Tibial artery (tissue), 4 donors: ENCODE measurements around the gene SARDH.

Source experiments
- DNase-seq, 2 donors: peaks; one replicate each; pipeline ENCODE4 v3.0.0-alpha.2; 2019
- H3K27ac ChIP-seq, 2 donors: fragments of 200-600 bp; sonication (generic) in 1 of 2; 1 replicate in 1 of 2; 2 replicates in 1 of 2; pipeline ENCODE4 v1.5.1; 2018 to 2019; ENCODE audit warnings: mild to moderate bottlenecking in 1 of 2
- H3K27me3 ChIP-seq, 2 donors: fragments of 200-600 bp; sonication (generic) in 1 of 2; one replicate each; pipeline versions ENCODE4 v1.5.1 to v1.6.0; 2016 to 2019
- H3K36me3 ChIP-seq, 3 donors: fragments of 200-600 bp; sonication (generic) in 2 of 3; one replicate each; pipeline ENCODE4 v1.5.1; 2016 to 2019; ENCODE audit warnings: mild to moderate bottlenecking in 2 of 3
- H3K4me1 ChIP-seq, 4 donors: fragments of 200-600 bp; sonication (generic) in 2 of 4; 1 replicate in 3 of 4; 2 replicates in 1 of 4; pipeline ENCODE4 v1.5.1; 2016 to 2019
- H3K4me3 ChIP-seq, 2 donors: fragments of 200-600 bp; sonication (generic) in 1 of 2; 1 replicate in 1 of 2; 2 replicates in 1 of 2; pipeline ENCODE4 v1.5.1; 2018 to 2019; ENCODE audit warnings: mild to moderate bottlenecking in 2 of 2
- H3K9me3 ChIP-seq, 3 donors: fragments of 200-600 bp; sonication (generic) in 1 of 3; one replicate each; pipeline ENCODE4 v1.5.1; 2016 to 2019
- intact Hi-C: fragments of 100-400 bp; cut with DNase I; formaldehyde crosslinking; loops from one replicate; pipeline ENCODE4 v1.15.0; 2023; ENCODE audit warnings: low total_unique reads
- TF ChIP-seq, protein P1 (sequence below), 2 experiments: fragments of 200-600 bp in 1 of 2; fragments of 450-650 bp in 1 of 2; IDR thresholded peaks; one replicate each; pipeline ENCODE4 v1.5.1; 2017 to 2019; ENCODE audit warnings: antibody characterized with exemption in 2 of 2, mild to moderate bottlenecking in 1 of 2, moderate library complexity in 1 of 2

The SARDH gene

GRCh38 chr9:133735931-133736330, 2.2 kb downstream of the SARDH start:
- Histone ChIP-seq H3K9me3 (no peaks in the 10 kb centered on the region), H3K27ac (no peak overlapping the region), H3K4me3 (no peak overlapping the region), H3K4me1 (peaks cover 0 to 15% (median 0%) of the 10 kb centered on the region in 4 donors), H3K27me3 (peaks cover 0 to 54% of the 10 kb centered on the region in 2 donors), H3K36me3 (no peaks in the 10 kb centered on the region)
- DNase-seq = no peak
- TF ChIP-seq, protein P1, sequence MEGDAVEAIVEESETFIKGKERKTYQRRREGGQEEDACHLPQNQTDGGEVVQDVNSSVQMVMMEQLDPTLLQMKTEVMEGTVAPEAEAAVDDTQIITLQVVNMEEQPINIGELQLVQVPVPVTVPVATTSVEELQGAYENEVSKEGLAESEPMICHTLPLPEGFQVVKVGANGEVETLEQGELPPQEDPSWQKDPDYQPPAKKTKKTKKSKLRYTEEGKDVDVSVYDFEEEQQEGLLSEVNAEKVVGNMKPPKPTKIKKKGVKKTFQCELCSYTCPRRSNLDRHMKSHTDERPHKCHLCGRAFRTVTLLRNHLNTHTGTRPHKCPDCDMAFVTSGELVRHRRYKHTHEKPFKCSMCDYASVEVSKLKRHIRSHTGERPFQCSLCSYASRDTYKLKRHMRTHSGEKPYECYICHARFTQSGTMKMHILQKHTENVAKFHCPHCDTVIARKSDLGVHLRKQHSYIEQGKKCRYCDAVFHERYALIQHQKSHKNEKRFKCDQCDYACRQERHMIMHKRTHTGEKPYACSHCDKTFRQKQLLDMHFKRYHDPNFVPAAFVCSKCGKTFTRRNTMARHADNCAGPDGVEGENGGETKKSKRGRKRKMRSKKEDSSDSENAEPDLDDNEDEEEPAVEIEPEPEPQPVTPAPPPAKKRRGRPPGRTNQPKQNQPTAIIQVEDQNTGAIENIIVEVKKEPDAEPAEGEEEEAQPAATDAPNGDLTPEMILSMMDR (IDR thresholded peaks at IDR 0.05) = no peak
- intact Hi-C loops = no loop called here

DNA sequence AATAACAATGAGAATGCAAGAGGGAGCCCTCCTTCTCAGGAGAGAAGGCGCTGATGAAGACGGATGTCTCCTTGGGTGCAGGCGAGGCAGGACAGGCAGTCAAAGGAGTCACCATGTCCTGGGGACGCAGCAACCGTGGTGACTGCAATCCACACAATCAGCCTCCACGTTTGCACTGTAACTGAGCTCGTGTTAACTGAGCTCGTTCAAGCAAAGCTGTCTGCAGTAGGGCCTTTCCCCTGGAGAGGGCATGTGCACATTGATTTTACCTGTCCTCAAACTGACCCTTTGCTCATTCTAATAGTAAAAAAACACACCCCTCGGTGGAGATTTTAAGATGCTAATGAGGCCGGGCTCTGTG, 2.8 kb downstream of the SARDH start:
- no peaks in the 10 kb centered on the region for H3K9me3 ChIP-seq
- peaks cover 0 to 15% (median 0%) of the 10 kb centered on the region in 4 donors for H3K4me1 ChIP-seq
- intact Hi-C loops = no loop called here
- no peaks in the 10 kb centered on the region for H3K36me3 ChIP-seq
- H3K27me3 ChIP-seq = peaks cover 0 to 54% of the 10 kb centered on the region in 2 donors
- no peak overlapping the region for H3K27ac ChIP-seq
- TF ChIP-seq, protein P1 (IDR thresholded peaks at IDR 0.05) = no peak
- DNase-seq = no peak
- H3K4me3 ChIP-seq = no peak overlapping the region

DNA sequence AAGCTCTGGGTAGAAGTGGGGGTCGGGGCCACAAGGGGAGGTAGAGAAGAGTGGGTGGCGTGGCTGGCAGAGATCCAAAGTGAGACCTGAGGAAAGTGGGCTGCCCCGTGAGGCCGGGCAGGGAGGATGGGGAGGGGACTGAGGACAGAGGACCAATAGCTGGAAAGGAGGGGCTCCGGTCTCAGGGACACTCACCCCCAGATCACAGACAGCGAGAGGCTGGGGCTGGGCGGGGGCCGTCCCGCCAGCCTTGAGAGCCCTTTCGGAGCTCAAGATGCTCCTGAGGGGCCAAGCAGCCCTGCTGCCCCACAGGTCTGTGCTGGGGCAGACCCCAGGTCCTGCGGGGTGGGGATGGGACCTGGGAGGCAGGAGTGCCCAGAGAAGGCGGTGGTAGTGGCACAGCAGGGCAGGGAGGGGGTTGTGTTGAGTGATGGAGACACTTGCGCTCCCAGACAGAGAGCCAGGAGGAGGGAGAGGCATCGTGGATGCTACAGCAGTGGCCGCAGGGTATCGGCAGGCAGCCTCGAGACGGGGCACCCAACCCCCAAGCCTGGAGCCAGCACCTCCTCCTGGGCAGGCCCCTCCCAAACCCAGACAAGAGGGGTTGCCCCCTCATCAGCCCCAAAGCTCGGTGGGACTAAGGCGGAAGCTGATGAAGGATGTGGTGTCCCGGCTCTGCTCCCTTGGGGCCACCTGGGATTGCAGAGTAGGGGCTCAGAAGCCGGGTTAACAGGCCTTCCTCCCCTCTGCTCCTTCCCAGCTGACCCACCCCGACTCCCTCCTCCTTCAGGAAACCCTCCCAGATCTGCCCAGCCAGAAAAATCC, 3.4 kb downstream of the SARDH start:
- DNase-seq = peak in 1 of 2 donors; percentile 53
- TF ChIP-seq, protein P1 (IDR thresholded peaks at IDR 0.05) = no peak
- H3K4me3 ChIP-seq = no peak overlapping the region
- intact Hi-C loops = no loop called here
- no peaks in the 10 kb centered on the region for H3K9me3 ChIP-seq
- peaks cover 0 to 15% (median 0%) of the 10 kb centered on the region in 4 donors for H3K4me1 ChIP-seq
- peaks cover 0 to 59% of the 10 kb centered on the region in 2 donors for H3K27me3 ChIP-seq
- H3K36me3 ChIP-seq = no peaks in the 10 kb centered on the region
- no peak overlapping the region for H3K27ac ChIP-seq

- Histone ChIP-seq H3K36me3 (no peaks in the 10 kb centered on the region), H3K4me3 (no peak overlapping the region), H3K9me3 (no peaks in the 10 kb centered on the region), H3K27me3 (peaks cover 0 to 57% of the 10 kb centered on the region in 2 donors), H3K27ac (no peak overlapping the region), H3K4me1 (peaks cover 0 to 15% (median 0%) of the 10 kb centered on the region in 4 donors)
- no peak for DNase-seq
- intact Hi-C loops = no loop called here
- TF ChIP-seq, protein P1 (IDR thresholded peaks at IDR 0.05) = no peak
Measured at GRCh38 chr9:133733796-133734533, 4.2 kb downstream of the SARDH start.

GRCh38 chr9:133733421-133733795, 4.7 kb downstream of the SARDH start:
- intact Hi-C loops = no loop called here

More at GRCh38 chr9:133733421-133733795, 4.7 kb downstream of the SARDH start:
- no peaks in the 10 kb centered on the region for H3K36me3 ChIP-seq
- no peak overlapping the region for H3K4me3 ChIP-seq
- H3K9me3 ChIP-seq = no peaks in the 10 kb centered on the region
- H3K27me3 ChIP-seq = peaks cover 0 to 54% of the 10 kb centered on the region in 2 donors
- DNase-seq = no peak
- TF ChIP-seq, protein P1 (IDR thresholded peaks at IDR 0.05) = no peak
- H3K27ac ChIP-seq = no peak overlapping the region
- H3K4me1 ChIP-seq = peaks cover 0 to 11% (median 0%) of the 10 kb centered on the region in 4 donors
